Nephron progenitor cell (in vitro differentiated cells): ENCODE results near the gene ZNF385D.

Source experiments
- DNase-seq: peaks from one replicate; pipeline ENCODE4 v3.0.0; 2021
- H3K27ac Mint-ChIP-seq: 2 replicates; pipeline ENCODE4 v1.8.0; 2021; ENCODE audit warnings: mild to moderate bottlenecking, moderate library complexity, mixed read lengths
- H3K27me3 Mint-ChIP-seq: 2 replicates; pipeline ENCODE4 v1.8.0; 2021; ENCODE audit warnings: mild to moderate bottlenecking, low read depth, mixed read lengths; ENCODE audit not compliant: poor library complexity
- H3K36me3 Mint-ChIP-seq: 2 replicates; pipeline ENCODE4 v1.8.0; 2021; ENCODE audit warnings: low read depth, mixed read lengths
- H3K4me1 Mint-ChIP-seq: 2 replicates; pipeline ENCODE4 v1.8.0; 2021; ENCODE audit warnings: mixed read lengths
- H3K4me3 Mint-ChIP-seq: 2 replicates; pipeline ENCODE4 v1.8.0; 2021; ENCODE audit warnings: mild to moderate bottlenecking, moderate library complexity, mixed read lengths
- H3K9me3 Mint-ChIP-seq: 2 replicates; pipeline ENCODE4 v1.8.0; 2021; ENCODE audit warnings: mild to moderate bottlenecking, moderate library complexity, mixed read lengths
- TF ChIP-seq, protein P1 (sequence below): fragments of 200-600 bp; sonication (generic); IDR thresholded peaks from 2 replicates; pipeline ENCODE4 v1.5.0; 2021; ENCODE audit warnings: antibody characterized with exemption

Gene ZNF385D

DNA sequence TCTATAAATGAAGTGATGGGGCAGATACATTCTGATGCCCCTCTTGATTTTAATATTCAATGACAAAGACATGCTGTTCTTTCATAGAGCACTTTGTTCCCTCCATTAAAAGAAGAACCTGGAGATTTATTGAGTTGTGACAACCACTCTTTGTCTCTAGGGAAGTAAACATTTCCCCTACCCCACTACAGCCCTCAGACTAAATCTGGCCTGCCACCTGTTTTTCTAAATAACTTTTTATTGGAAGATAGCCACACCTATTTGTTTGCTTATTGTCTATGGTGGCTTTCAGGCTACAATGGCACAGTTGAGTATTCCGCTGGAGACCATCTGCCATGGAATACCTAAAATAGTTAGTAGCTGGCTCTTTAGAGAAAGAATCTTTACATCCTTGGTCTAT, 41.2 kb upstream of the ZNF385D start:
- H3K4me3 Mint-ChIP-seq: no peak overlapping the region
- H3K36me3 Mint-ChIP-seq: peaks cover 9% of the 10 kb centered on the region
- no peak overlapping the region for H3K27ac Mint-ChIP-seq
- H3K9me3 Mint-ChIP-seq: peaks cover 8% of the 10 kb centered on the region
- no peak for DNase-seq
- TF ChIP-seq, protein P1, sequence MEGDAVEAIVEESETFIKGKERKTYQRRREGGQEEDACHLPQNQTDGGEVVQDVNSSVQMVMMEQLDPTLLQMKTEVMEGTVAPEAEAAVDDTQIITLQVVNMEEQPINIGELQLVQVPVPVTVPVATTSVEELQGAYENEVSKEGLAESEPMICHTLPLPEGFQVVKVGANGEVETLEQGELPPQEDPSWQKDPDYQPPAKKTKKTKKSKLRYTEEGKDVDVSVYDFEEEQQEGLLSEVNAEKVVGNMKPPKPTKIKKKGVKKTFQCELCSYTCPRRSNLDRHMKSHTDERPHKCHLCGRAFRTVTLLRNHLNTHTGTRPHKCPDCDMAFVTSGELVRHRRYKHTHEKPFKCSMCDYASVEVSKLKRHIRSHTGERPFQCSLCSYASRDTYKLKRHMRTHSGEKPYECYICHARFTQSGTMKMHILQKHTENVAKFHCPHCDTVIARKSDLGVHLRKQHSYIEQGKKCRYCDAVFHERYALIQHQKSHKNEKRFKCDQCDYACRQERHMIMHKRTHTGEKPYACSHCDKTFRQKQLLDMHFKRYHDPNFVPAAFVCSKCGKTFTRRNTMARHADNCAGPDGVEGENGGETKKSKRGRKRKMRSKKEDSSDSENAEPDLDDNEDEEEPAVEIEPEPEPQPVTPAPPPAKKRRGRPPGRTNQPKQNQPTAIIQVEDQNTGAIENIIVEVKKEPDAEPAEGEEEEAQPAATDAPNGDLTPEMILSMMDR: no peak
- H3K4me1 Mint-ChIP-seq: peaks cover 31% of the 10 kb centered on the region
- no peaks in the 10 kb centered on the region for H3K27me3 Mint-ChIP-seq

DNA sequence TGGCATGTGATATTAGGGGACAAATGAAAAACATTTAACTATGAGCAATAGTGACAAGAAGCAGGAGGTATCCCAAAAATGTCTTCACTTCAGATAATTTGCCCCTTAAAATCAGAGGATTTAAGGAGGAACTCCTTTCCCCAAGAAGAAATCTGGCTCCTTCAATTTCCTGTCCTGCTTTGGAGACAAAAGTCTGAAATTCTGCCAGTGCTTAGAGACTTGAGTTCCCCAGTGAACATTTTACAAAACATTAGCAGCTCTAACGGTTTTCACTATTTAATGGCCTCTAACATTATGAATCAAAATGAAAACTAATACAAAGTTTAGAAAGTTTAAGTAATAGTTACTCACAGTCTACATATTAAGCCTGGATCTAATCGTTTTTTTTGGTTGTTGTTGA, 40.3 kb upstream of the ZNF385D start:
- Mint-ChIP-seq H3K9me3 (peaks cover 10% of the 10 kb centered on the region), H3K27me3 (no peaks in the 10 kb centered on the region), H3K4me3 (no peak overlapping the region), H3K4me1 (peaks cover 31% of the 10 kb centered on the region), H3K27ac (no peak overlapping the region), H3K36me3 (peaks cover 9% of the 10 kb centered on the region)
- TF ChIP-seq, protein P1: no peak
- no peak for DNase-seq

DNA sequence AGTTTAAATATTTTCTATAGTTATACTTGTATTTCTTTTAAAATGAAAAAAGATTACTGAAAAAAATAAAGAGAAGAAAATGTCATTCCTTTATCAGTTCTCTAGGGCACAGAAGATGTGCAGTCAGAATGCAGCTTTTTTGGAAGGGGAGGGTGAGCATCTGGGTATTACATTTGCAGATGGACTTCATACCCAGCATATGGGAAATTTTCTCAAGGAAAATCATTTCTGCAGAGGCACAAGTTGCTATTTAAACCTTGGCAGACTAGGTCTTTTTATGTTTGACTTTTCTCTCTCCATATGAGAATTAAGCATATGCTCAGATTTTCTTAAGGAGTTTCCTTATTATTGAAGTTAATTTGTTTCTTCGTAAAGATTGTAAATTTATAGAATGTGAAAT, 39.5 kb upstream of the ZNF385D start:
- peaks cover 9% of the 10 kb centered on the region for H3K36me3 Mint-ChIP-seq
- H3K4me1 Mint-ChIP-seq: peaks cover 24% of the 10 kb centered on the region
- H3K9me3 Mint-ChIP-seq: peaks cover 10% of the 10 kb centered on the region
- DNase-seq: no peak
- TF ChIP-seq, protein P1: no peak
- H3K4me3 Mint-ChIP-seq: no peak overlapping the region
- H3K27me3 Mint-ChIP-seq: no peaks in the 10 kb centered on the region
- H3K27ac Mint-ChIP-seq: no peak overlapping the region

GRCh38 chr3:21789730-21790129, 38.7 kb upstream of the ZNF385D start:
- H3K4me1 Mint-ChIP-seq: peaks cover 18% of the 10 kb centered on the region
- H3K9me3 Mint-ChIP-seq: peaks cover 10% of the 10 kb centered on the region
- peaks cover 9% of the 10 kb centered on the region for H3K36me3 Mint-ChIP-seq
- no peak overlapping the region for H3K27ac Mint-ChIP-seq
- H3K27me3 Mint-ChIP-seq: no peaks in the 10 kb centered on the region
- TF ChIP-seq, protein P1: no peak
- no peak for DNase-seq
- no peak overlapping the region for H3K4me3 Mint-ChIP-seq

GRCh38 chr3:21786438-21786797, 35.4 kb upstream of the ZNF385D start:
- H3K9me3 Mint-ChIP-seq: peaks cover 10% of the 10 kb centered on the region
- no peak overlapping the region for H3K27ac Mint-ChIP-seq
- DNase-seq: no peak
- no peak overlapping the region for H3K4me3 Mint-ChIP-seq
- peaks cover 4% of the 10 kb centered on the region for H3K27me3 Mint-ChIP-seq
- peaks cover 9% of the 10 kb centered on the region for H3K4me1 Mint-ChIP-seq
- peaks cover 9% of the 10 kb centered on the region for H3K36me3 Mint-ChIP-seq
- TF ChIP-seq, protein P1: no peak

- H3K36me3 Mint-ChIP-seq: peaks cover 9% of the 10 kb centered on the region
- H3K27me3 Mint-ChIP-seq: peaks cover 4% of the 10 kb centered on the region
- no peak for DNase-seq
- TF ChIP-seq, protein P1: no peak
- no peak overlapping the region for H3K27ac Mint-ChIP-seq
- H3K4me1 Mint-ChIP-seq: peaks cover 8% of the 10 kb centered on the region
- H3K9me3 Mint-ChIP-seq: peaks cover 10% of the 10 kb centered on the region
- H3K4me3 Mint-ChIP-seq: no peak overlapping the region
These were observed 34.9 kb upstream of the ZNF385D start for GRCh38 chr3:21785765-21786437.
